Measurements from ENCODE around the gene ZSWIM4. TPM values are rescaled to one million over a fixed set of nuclear protein-coding genes. Genes with fewer than 3 reads are reported as not detected.

The ZSWIM4 gene
- total RNA-seq, 1 donor from 2014 or later: 3.9 TPM

DNA sequence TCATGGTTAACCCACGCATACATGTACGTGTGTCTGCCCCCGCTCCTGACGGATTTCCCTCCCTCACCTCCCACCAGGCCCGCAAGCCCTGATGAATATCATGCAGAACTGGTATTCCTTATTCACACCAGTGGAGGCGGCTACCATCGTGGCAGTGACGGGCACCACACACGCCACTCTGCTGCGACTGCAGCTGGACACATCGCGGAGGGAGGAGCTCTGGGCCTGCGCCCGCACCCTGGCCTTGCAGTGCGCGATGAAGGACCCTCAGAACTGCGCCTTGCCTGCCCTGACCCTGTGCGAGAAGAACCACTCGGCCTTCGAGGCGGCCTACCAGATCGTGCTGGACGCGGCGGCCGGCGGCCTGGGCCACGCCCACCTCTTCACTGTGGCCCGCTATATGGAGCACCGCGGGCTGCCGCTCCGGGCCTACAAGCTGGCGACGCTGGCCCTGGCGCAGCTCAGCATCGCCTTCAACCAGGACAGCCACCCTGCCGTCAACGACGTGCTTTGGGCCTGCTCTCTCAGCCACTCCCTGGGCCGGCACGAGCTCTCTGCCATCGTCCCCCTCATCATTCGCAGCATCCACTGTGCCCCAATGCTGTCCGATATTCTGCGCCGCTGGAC, 35.0 kb downstream of the ZSWIM4 start:
- DNase-seq (ENCODE audit: low spot score): no peak
- intact Hi-C loops (cut with DNase I): loop anchor here (5.0 kb wide), 1 partner anchor 48 kb away; no protein-coding TSS in a partner anchor

DNA sequence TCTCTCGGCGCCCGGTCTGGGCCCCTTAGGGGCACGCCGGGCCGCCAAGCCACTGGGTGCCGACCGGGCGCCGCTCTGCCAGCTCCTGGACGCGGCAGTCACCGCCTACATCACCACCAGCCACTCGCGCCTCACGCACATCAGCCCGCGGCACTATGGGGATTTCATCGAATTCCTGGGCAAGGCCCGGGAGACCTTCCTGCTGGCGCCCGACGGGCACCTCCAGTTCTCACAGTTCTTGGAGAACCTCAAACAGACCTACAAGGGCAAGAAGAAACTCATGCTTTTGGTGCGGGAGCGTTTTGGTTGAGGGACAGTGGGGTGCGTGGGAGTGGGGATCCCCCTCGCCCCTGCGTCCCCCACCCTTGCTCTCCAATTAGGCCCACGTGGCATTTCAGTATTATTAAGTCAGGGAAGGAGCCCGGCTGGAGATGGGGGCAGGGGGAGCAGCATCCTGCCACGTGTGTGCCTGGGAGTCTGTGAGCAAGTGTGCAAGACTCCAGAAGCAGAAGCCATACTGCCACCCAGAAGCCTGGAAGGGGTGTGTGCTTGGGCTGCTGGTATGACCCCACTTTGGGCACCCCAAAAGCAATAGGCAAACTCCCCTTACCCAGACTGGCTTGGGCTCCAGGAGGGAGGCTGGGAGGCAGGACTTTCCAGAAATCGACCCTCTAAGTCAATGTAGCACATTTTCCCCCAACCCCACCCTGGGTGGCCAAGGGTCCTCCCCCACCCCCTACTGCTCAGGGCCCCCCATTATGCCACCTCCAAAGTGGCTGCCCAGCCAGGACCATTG, 35.7 kb downstream of the ZSWIM4 start:
- no peak for DNase-seq (ENCODE audit: low spot score)
- intact Hi-C loops (cut with DNase I): loop anchor here (5.0 kb wide), 1 partner anchor 49 kb away; no protein-coding TSS in a partner anchor

DNA sequence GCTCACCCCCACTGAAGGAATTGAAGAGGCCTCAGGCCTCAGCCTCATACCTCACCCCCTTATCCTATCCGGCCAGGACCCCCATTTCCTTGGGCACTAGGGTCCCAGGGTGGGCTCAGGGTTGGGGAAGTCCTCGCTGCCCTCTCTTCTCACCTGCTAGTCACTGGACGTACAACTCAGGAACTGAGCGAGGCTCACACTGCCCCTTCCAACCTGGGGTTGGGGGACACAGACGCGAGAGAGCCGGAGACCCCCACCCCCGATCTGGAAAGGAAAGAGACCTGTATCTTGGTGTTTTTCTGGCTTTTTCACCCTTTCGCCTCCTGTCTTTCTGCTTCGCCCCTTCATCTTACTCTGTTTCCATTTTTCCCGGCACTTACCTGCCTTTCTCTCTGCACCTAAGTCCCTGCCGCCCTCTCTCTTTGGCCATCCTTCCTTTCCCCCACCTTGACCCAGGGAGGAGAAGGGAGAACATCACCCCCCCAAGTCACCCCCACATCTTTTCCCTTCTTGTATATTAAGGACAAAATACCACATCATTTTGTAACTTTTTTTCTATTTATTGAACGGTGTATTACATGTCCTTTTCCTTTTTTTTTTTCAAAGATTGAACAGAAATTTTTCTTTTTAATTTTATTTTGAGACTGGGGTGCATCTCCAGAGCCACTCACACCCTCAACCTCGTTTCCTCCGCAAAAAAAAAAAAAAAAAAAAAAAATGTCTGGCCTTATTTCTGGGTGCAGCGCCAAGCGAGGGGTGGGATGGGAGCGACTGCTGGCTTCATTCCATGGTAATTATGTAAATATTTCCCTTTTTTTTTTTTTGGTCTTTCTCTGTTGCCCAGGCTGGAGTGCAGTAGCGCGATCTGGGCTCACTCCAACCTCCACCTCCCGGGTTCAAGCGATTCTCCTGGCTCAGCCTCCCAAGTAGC, 36.6 kb downstream of the ZSWIM4 start:
- intact Hi-C loops (cut with DNase I): loop anchor here (5.0 kb wide), 1 partner anchor 50 kb away; no protein-coding TSS in a partner anchor
- DNase-seq (ENCODE audit: low spot score): no peak

DNA sequence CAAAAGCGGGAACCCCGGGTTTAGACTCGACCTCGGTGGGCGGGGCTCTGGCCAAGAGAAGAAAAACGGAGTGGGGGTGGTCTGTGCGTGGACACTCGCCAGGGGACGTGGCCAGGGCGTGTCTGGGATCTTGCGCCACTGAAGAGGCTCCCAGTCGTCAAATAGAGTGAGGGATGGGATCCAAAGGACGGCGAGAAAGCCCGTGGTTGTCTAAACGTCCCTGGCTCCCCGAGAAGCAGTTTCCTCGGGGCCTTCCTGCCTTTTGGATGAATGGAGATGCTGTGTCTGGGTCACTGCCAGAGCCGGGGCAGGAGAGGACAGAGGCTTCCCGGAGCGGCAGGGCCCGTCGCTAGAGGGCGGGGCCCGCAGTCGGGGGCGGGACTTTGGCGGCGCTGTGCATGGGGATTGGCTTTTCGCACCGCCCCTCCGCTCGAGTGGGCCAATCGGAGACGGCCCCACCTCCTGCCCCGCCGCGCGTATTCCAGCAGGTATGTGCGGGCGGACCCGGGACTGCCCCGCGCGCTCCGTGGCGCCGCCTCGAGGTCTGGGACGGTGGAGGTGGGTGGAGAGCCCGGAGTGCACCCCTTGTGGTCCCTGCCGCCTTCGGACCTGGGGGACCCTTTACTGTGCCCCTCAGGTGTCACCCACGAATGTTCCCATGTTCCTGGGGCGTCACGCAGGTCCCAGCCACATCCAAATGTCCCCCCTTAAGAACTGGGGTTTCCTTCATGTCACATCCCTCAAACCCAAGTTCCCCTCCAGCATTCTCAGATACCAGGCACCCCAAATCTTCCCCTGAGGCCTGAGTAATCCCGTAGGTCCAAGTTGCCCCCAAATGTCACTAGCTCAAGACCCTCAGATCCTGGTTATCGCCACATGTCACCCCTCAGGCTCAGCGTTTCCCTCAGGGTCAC, 38.3 kb downstream of the ZSWIM4 start:
- intact Hi-C loops (cut with DNase I): loop anchor here (5.0 kb wide), 1 partner anchor 51 kb away; no protein-coding TSS in a partner anchor
- DNase-seq (ENCODE audit: low spot score): peak; percentile 97

DNA sequence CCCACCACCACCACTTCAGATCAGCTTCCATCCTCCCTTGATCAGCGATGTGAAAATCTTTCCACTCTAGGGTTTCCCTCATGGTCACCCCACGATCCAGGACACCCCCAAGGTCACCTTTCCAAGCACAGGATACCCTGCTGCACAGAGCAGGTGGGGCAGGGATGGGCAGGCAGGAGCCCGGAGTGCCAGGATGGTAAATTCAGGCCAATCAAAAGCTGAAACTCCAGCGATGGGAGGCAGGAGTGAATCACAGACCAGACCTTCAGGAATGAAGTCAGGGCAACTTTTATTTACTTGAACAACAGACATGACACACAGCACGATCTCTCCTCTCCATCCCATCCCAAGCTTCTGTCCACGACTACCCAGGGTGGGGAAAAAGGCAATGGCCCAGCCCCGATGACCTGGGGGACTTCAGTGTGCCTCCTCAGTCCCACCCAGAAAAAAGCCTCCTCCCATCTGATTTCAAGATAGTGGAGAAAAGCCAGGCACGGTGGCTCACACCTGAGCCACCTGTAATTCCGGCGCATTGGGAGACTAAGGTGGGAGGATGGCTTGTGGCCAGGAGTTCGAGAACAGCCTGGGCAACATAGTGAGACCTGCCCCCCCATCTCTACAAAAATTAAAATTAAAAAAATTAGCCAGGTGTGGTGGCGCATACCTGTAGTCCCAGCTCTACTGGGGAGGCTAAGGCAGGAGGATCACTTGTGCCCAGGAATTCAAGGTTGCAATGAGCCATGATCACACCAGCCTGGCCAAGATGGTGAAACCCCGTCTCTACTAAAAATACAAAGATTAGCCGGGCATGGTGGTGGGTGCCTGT, 39.2 kb downstream of the ZSWIM4 start:
- intact Hi-C loops (cut with DNase I): loop anchor here (5.0 kb wide), 2 partner anchors 52 to 682 kb away; partner anchors contain the start of genes IER2 and STX10
- DNase-seq (ENCODE audit: low spot score): no peak

DNA sequence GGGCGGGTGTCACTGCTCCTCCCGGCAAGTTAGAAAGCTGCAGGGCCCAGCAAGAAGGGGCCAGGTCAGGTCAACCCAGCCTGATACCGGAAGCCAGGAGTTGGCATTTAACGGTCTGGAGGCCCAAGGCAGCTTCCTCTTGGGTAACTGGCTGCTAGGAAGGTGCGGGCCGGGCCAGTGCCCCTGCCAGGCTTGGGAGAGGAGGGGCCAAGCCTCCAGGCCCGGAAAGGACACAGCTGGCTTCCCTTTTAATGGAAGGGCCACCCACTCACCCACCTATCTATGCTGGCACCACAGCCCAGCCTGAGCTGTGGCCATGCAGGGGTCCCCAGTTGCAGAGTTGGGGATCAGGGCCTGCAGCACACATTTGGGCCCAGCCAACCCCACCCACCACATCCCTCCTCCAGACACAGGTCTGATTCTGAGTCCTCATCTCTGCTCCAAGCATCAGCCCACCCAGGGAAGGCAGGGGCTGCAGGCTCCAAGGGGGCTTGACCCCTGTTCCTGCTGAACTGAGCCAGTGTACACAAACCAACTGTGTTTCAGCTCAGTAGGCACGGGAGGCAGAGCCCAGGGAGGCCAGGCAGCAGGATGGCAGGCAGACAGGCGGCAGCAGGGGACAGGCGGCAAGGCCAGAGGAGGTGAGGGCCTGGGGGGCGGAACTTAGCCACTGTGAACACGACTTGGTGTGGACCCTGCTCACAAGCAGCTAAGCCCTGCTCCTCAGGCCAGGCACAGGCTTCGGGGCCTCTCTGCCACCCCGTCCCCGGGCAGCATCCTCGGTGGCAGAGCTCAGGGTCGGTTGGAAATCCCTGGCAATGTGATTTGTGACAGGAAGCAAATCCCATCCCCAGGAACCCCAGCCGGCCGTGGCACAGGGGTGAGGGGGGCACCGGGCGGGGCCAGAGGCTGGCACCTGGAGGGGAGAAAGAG, 40.8 kb downstream of the ZSWIM4 start:
- intact Hi-C loops (cut with DNase I): loop anchor here (5.0 kb wide), 1 partner anchor 684 kb away; the partner anchor contains the start of genes IER2 and STX10
- peak; percentile 93 for DNase-seq (ENCODE audit: low spot score)

DNA sequence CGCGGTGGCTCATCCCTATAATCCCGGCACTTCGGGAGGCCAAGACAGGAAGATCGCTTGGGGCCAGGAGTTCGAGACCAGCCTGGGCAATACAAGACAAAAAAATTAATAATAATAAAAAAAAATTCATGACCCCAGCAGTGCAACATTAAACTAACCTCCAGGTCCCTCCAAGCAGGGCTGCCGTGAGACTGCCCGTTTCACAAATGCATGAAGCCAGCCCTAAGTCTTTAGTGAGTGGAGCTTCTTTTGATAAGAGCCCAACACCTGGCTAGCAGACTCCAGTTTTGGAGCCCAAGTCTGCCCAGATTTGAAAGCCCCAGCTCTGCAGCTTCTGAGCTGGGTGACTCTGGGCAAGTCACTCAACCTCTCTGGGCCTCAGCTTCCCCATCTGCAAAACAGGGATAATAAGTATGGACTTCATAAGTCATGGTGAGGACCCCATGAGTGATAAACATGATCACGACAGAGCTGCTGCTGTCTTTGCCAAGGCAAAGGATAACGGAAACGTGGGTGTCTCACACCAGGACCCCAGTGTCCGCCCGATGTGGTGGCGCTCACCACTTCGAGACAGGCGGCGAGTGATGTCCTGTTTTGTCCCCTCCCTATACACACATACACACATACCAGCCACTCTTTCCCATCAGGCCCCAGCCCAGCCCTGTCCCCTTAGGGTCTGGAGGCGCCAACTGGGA, 43.3 kb downstream of the ZSWIM4 start:
- DNase-seq (ENCODE audit: low spot score): no peak
- intact Hi-C loops (cut with DNase I): loop anchor here (1.0 to 5.0 kb wide), 3 partner anchors 9 to 686 kb away; partner anchors contain the start of genes IER2, STX10 and ZSWIM4

DNA sequence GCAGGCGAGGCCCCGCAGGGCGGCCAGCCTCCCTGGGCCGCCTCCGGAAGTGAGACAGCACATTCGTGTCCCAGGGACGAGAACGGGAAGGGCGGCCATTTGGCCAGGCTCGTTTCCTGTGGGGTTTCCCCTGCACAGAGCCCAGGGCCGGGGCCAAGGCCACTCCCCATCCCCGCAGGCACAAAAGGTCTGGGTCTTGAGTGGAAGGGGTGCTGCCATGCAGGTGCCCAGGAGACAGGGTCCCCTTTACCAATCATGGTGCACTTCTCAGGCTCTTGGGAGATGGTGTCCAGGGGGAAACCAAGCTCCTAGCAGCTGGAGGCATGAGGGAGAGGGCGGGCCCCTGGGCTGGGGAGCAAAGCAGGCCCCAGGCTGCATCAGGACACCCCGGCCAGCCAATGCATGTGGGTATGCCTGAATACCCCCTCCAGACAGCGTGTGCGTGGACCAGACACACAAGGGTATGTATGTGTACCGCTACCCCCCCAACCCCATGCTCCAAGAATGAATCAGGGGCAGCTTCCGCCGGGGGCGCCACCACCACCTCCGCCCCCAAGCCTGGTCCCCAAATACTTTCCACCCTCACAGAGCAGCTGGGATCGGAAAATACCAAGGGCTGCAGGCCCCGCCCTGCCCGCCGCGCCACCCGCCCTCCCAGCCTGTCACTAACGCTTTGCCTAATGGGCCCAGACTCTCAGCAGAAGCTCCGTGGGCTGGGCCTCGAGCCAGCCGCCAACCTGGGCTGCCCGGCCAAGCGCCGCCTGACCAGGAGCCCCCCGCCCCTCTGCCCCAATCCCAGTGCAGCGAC, 44.1 kb downstream of the ZSWIM4 start:
- intact Hi-C loops (cut with DNase I): loop anchor here (1.0 to 5.0 kb wide), 3 partner anchors 8 to 687 kb away; partner anchors contain the start of genes IER2, STX10 and ZSWIM4
- DNase-seq (ENCODE audit: low spot score): peak; percentile 99

DNA sequence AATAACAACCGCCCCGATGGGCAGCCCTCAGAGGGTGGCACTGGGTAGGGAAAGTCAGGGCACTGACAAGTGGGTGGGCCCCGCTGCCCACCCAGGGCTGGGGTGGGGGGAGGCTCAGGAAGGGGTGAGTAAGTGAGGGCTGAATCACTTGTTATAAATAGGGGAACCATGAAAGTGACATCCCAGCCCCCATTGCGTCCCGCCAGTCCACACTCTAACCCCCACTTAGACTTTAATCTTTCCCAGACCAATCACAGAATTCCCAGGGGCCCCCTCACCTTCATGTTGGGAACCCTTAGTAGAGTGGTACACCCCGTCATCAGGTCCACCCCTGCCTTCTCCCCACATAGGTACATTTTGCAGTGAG, 44.7 kb downstream of the ZSWIM4 start:
- intact Hi-C loops (cut with DNase I): loop anchor here (1.0 to 10.0 kb wide), 6 partner anchors 7 to 1045 kb away; partner anchors contain the start of genes IER2, JUNB, STX10 and ZSWIM4
- DNase-seq (ENCODE audit: low spot score): no peak

DNA sequence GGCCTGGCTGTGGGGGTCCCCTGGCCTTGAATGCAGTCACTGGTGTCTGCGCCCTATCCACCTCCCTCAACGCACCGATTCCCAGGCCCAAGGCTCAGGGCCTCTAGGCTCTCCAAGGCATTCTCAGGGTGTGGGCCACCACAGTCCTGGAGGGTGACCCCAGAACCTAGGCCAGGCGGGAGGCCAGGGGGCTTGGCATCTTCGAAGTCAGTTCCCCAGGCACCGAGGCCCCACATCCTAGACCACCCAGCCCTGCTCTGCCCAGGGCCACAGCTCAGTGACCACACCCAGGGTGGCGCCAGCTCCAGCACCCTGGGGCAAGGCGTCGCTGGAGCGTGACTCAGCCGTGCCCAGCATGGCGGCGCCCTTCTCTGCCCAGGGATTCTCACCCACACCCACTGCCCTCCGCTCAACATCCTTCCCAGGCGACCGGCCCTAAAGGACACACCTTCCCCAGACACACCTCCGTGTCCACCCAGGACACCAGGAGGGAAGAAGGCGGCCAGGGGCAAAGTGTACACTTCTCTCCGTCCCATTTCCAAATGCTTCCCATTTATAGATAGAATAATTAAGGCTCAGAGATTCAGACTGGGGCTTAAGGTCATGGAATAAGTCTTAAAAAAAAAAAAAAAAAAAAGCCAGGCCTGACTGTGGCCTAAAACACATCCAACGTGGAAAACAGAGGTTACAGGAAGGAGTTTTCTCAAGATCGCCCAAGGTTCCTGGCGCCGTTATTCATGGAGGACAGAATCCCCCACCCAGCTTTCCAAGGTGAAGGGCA, 45.3 kb downstream of the ZSWIM4 start:
- peak; percentile 87 for DNase-seq (ENCODE audit: low spot score)
- intact Hi-C loops (cut with DNase I): loop anchor here (5.0 to 10.0 kb wide), 3 partner anchors 678 to 1046 kb away; partner anchors contain the start of gene JUNB

DNA sequence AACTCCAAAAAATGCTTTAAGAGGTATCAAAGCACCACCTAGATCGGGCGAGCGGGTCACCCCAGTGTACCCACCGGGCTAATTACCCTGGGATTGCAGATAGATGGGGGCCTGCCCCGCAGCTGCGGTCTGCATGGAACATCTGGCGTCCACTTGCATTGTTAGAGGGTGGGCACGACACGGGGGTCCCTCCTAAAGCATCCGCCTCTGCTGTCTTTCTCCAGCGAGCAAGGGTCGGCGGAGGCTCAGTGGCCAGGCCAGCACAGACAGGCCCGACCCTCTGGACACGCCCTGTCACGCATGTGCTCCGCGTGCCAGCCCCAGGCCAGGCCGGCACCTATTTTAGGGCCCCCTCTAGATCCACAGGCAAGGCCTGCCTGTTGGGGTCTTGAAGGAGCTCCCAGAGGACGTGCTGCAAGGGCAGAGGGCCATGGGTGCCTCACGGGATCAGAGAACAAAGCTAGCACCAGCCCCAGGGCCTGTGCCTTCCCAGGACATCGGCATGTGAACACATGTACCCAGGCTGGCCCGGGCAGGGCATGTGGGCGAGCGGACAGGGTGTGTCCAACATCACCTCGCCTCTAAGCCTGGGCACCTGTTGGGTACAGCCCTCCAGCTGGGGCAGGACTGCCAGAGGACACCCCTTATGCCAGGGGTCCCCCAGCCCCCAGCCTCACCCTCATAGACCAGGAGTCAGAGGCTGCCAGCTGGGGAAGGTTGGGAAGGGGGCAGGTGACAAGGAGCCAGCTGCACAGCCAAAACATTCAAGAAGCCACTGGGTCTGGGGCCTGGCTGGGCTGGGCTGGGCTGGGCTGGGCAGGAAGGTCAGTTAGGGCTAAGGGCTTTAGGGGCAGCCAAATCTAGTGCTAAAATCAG, 46.1 kb downstream of the ZSWIM4 start:
- peak; percentile 86 for DNase-seq (ENCODE audit: low spot score)
- intact Hi-C loops (cut with DNase I): loop anchor here (5.0 to 10.0 kb wide), 3 partner anchors 679 to 1047 kb away; partner anchors contain the start of gene JUNB

DNA sequence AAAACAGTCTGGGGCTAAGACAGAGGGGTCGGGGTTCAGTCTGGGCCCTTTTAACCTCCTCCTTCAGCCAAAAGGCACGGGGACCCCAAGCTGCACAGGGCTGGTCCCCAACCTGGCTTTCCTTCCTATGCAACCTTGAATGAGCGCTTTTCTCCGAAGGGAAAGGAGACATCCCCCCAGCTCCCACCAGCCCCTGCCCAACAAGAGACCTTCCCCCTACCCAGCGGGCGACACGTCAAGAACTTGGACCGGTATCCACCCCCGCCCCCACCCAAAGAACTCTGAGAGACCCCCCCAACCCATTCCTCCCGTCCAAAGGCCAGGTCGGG, 46.7 kb downstream of the ZSWIM4 start:
- intact Hi-C loops (cut with DNase I): loop anchor here (5.0 to 10.0 kb wide), 3 partner anchors 680 to 1047 kb away; partner anchors contain the start of gene JUNB

More for the DNA sequence above, 46.7 kb downstream of the ZSWIM4 start:
- no peak for DNase-seq (ENCODE audit: low spot score)
